GM19023 (cell line): Measurements from ENCODE around the gene DNM1.
"Not testable (repeated sequence)": the region's sequence is repeated elsewhere in the genome, so short reads cannot be mapped to it uniquely, and the experiment has no call there.

Source experiments
- ATAC-seq: cut with Tn5 transposase; IDR thresholded peaks from one replicate; pipeline ENCODE4 v1.9.1; 2021; ENCODE audit warnings: mild to moderate bottlenecking, moderate library complexity; ENCODE audit not compliant: unreplicated experiment

Gene DNM1

GRCh38 chr9:128274245-128274644, 71.1 kb downstream of the DNM1 start:
- ATAC-seq, result no peak

DNA sequence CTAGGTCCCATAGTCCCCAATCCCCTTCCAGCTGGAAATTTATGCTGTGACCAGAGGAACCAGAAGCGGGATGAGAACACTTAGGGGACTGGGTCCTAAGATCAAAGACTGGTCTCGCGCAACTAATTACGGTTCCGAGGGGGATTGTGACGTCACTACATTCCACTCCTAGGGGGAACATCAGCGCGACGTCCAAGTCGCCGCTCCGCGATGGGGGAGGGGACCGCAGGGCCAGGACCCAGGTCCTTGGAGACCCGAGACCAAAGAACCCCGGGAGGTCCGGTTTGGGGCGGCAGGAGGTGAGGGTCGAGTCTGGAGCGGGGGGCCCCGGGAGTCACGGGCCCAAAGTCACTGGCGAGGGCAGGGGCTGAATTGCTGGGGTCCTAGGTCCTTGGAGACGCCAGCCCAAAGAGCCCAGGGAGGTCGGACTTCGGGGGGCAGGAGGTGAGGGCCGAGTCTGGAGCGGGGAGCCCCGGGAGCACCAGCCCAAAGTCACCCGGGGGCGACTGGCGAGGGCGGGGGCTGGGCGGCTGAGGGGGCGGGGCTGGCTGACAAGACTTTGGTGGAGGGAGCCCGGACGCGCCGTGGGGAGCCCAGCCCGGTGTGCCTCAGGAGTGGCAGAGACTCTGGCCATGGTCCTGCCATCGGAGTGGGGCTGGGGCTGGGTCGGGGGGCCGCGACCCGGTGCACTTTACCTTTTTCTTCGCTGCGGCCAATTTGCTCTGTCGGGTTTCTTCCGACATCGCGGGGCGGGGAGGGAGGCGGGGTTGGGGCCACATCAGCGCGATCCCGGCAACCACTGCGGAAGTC, 72.2 kb downstream of the DNM1 start, which contains the start of gene GOLGA2:
Gene GOLGA2 (minus strand): TSS at position 810 of the 810 bp plus-strand sequence. CDS start 31 bp downstream, at position 779.
- peak; percentile 54 for ATAC-seq

DNA sequence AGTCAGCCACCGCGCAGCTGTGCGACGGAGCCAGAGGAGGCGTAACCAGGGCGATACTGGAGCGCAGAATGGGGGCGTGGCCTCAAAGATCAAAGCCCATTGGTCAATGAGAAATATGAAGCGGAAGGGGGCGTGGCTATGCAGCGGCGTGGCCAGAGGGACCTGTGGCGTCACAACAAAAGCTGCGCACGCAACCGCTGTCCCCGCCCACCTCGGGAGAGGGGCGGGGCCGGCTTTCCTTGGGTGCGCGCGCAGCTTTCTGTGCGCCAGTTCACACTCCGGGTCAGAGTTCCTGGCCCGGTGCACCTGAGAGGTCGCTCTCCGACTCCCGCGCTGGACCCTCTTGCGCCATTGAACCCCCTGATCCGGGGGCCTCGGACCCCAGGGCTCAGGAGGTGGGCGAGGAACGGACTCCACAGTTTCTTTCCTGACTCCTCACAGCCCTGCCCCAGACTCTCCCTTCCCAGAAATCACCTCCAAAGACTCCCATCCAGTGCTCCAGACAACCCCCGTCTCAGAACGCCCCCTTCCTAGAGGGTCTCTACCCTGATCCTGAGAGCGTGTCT, 72.9 kb downstream of the DNM1 start, which contains the start of gene SWI5:
Gene SWI5 (plus strand): TSS at position 269 of the 566 bp plus-strand sequence.
- ATAC-seq, result peak; percentile 97

- ATAC-seq, result no peak
Measured at GRCh38 chr9:128276574-128277270, 73.5 kb downstream of the DNM1 start.

DNA sequence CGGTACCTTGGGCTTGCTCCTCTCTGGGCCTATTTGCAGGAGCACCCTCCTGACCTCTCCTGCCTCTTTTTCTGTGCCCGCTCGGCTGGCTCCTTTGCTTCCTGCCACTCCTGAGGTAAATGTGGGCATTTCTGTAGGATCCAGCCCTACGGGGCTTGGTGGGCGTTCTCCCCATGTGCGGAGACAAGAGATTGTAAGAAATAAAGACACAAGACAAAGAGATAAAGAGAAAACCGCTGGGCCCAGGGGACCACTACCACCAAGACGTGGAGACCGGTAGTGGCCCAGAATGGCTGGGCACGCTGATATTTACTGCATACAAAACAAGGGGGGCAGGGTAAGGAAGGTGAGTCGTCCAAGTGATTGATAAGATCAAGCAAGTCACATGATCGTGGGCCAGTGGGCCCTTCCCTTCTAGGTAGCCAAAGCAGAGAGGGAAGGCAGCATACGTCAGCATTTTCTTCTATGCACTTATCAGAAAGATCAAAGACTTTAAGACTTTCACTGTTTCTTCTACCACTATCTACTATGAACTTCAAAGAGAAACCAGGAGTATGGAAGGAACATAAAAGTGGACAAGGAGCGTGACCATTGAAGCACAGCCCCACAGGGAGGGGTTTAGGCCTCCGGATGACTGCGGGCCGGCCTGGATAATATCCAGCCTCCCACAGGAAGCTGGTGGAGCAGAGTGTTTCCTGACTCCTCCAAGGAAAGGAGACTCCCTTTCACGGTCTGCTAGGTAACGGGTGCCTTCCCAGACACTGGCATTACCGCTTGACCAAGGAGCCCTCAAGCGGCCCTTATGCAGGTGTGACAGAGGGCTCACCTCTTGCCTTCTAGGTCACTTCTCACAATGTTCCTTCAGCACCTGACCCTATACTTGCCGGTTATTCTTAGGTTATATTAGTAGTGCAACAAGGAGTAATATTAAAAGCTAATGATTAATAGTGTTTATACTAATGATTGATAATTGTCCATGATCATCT, 76.2 kb downstream of the DNM1 start:
- not testable (repeated sequence) for ATAC-seq

GRCh38 chr9:128280084-128280622, 77.0 kb downstream of the DNM1 start:
- no peak for ATAC-seq

DNA sequence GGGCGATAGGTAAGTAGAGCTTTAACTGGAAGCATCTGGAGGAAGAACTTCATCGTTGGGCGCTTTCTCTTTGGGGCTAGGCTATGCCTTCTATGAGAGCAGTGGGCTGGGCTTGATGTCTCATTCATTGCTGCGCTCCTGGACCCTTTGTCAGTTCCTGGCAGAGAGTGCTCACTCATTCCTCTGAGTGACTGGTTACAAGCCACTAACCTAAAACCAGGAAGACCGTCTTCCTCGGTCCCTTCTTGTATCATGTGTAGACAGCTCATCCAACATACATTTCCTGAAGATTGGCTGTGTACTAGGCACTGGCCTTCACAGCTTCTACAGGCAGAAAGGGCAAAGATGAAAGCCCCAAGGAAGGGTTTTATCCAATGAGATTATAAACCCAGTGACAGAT, 79.3 kb downstream of the DNM1 start:
- no peak for ATAC-seq

GRCh38 chr9:128285033-128285784, 82.0 kb downstream of the DNM1 start:
- no peak for ATAC-seq

DNA sequence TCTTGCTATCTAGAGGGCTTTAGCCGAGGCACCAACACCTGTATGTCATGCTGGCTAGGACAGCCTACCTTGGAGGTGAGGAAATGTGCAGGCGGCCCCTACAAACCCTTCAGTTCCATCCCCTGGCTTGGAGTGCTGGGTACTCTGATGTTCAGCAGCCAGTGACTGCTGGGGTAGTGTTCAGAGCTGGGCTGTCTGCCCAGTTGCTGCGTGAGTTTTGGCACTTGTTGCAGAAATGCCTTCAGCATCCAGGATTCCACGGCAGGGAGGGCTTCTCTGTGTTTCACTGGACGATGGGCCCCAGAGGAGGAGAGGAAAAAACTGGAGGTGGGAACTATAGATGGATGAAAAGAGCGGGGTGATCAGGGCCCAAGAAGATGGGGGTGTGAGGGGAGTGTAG, 83.3 kb downstream of the DNM1 start:
- no peak for ATAC-seq

GRCh38 chr9:128288273-128289004, 85.3 kb downstream of the DNM1 start:
- ATAC-seq, result no peak

DNA sequence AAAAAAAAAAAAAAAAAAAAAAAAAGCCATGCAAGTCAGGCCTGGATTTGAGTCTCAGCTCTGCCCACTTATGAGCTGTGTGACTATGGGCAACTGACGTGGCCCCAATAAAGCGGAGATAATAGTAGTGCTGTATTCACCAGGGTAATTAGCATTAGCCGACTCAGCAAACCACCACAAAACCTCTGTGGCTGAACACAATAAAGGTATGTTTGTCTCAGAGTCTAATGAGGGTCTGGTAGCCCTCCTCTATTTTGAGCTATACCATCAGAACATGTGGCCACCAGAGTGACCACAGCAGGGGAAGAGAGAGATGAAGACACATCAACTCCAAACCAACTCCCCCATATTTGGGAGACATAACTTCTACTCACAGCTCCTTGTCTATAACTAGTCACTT, 88.8 kb downstream of the DNM1 start:
- ATAC-seq, result no peak

- ATAC-seq, result no peak
Measured at GRCh38 chr9:128293091-128293490, 89.9 kb downstream of the DNM1 start.

DNA sequence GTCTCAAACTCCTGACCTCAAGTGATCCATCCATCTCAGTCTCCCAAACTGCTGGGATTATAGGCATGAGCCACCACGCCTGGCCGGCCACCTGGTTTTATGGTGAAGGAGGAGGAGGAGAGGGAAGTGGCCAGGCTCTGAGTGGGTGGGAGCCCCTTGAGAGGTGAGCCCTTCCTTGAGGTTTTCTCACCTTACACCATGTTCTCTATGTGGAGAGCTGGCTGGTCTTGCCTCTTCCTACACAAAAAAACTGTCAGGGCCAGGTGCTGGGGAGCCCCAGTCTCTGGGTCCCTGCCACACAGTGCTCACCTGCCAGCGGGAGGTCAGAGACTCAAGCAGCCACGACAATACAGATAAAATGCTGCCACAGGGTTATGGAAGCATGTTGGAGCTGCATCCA, 91.0 kb downstream of the DNM1 start:
- ATAC-seq, result no peak

GRCh38 chr9:128296340-128297220, 93.4 kb downstream of the DNM1 start:
- no peak for ATAC-seq

- ATAC-seq, result no peak
Measured at GRCh38 chr9:128297221-128297773, 94.1 kb downstream of the DNM1 start.

DNA sequence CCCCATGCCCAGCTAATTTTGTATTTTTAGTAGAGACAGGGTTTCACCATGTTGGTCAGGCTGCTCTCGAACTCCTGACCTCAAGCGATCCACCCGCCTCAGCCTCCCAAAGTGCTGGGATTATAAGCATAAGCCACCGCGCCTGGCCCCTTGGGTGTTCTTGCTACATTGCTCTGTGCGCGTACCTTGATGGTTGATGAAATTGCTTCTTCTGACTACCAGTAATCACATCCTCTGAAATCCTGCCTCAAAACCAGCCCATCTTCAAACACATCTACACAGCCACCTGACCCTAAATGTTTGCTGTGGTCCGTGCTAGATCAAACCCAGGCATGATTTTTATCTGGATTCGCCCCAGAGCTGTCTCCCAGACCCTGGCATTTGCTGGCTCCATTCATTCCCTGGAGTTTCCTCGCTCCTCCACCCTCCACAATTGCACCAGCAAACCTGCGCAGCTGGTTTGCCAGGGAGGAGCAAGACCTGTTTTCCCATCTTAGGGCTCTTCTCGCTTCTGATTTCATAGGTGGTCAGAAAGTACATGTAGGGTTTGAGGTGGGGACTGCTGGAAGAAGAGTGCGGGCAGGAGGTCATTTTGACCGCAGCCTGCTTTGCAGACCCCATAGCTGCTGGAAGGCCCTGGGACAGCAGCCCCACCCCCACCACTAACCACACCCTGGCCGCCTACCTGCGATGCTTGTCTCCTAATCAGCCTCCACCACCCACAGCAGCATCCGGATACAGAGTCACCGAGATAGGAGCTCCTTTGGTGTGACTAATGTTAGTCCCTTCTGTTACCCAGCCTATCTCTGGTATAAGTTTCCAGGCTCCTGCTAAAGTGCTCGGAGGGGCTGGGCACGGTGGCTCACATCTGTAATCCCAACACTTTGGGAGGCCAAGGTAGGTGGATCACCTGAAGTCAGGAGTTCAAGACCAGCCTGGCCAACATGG, 95.6 kb downstream of the DNM1 start:
- ATAC-seq, result no peak
